ENCODE results near the gene NFKBIE. TPM values are rescaled to one million over a fixed set of nuclear protein-coding genes. Genes with fewer than 3 reads are reported as not detected.

NFKBIE gene
- total and polyA plus RNA-seq, 2 of the 13 experiments (the other 11 are each of a cell fraction or from before 2014, with no cell fraction given) = 6.7 to 14.5 TPM

- TF ChIP-seq ZNF275 (CRISPR knock-in tag; IDR thresholded peaks at IDR 0.05; ENCODE audit: borderline replicate concordance) (peak; percentile 87), ETS1 (CRISPR knock-in tag; IDR thresholded peaks at IDR 0.05) (peak; percentile 46), GZF1 (CRISPR knock-in tag; IDR thresholded peaks at IDR 0.05) (no peak; the same call in 1 of the 2 replicates), E2F1 (CRISPR knock-in tag; IDR thresholded peaks at IDR 0.05) (peak; percentile 73), ZNF333 (CRISPR knock-in tag; IDR thresholded peaks at IDR 0.05; ENCODE audit: borderline replicate concordance) (no peak), ZEB1 (IDR thresholded peaks at IDR 0.05; ENCODE audit: insufficient replicate concordance, low read depth) (peak; percentile 52), POLR2AphosphoS5 (IDR thresholded peaks at IDR 0.05; ENCODE audit: low read depth, low read length) (peak; percentile 100), THAP8 (CRISPR knock-in tag; IDR thresholded peaks at IDR 0.05; ENCODE audit: borderline replicate concordance) (peak; percentile 85; the same call in 1 of the 2 replicates), ZBTB7B (CRISPR knock-in tag; IDR thresholded peaks at IDR 0.05) (peak; percentile 13; the same call in 1 of the 2 replicates), MTA1 (CRISPR knock-in tag; IDR thresholded peaks at IDR 0.05; ENCODE audit: borderline replicate concordance) (no peak), ZNF83 (CRISPR knock-in tag; IDR thresholded peaks at IDR 0.05; ENCODE audit: borderline replicate concordance) (0 out of 2 replicates have a peak, but pooled peaks have one; percentile 8), BHLHE40 (IDR thresholded peaks at IDR 0.05; ENCODE audit: low read length) (peak; percentile 68), THRA (CRISPR knock-in tag; IDR thresholded peaks at IDR 0.05; ENCODE audit: borderline replicate concordance) (peak; percentile 63; the same call in 1 of the 2 replicates), ZNF563 (CRISPR knock-in tag; IDR thresholded peaks at IDR 0.05) (peak; percentile 77), ZHX1 (CRISPR knock-in tag; IDR thresholded peaks at IDR 0.05; ENCODE audit: low read depth) (0 out of 2 replicates have a peak, but pooled peaks have one; percentile 4), PBX3 (CRISPR knock-in tag; IDR thresholded peaks at IDR 0.05; ENCODE audit: borderline replicate concordance) (peak; percentile 54; the same call in 1 of the 2 replicates), ZNF343 (CRISPR knock-in tag; IDR thresholded peaks at IDR 0.05) (no peak), ZNF274 (CRISPR knock-in tag; IDR thresholded peaks at IDR 0.05) (no peak), NFKBIZ (CRISPR knock-in tag; IDR thresholded peaks at IDR 0.05) (peak; percentile 75)
Observed at GRCh38 chr6:44246663-44247337, 18.6 kb downstream of the NFKBIE start, which contains the start of gene HSP90AB1 (continued).

Measured in HepG2 (cell line).